HG02970 (cell line): Measurements from ENCODE around the gene PPP1R3F.
"Not testable (repeated sequence)": the region's sequence is repeated elsewhere in the genome, so short reads cannot be mapped to it uniquely, and the experiment has no call there.

ENCODE experiments used
- ATAC-seq: cut with Tn5 transposase; IDR thresholded peaks from one replicate; pipeline ENCODE4 v1.9.1; 2021; ENCODE audit warnings: mild to moderate bottlenecking, moderate library complexity, moderate number of reproducible peaks; ENCODE audit not compliant: unreplicated experiment, low FRiP score

Gene PPP1R3F

GRCh38 chrX:49308604-49309269 lies 39.1 kb downstream of the PPP1R3F start:
- ATAC-seq: no peak

GRCh38 chrX:49309401-49309981 lies 39.9 kb downstream of the PPP1R3F start:
- no peak for ATAC-seq

- ATAC-seq: no peak
These were observed 40.8 kb downstream of the PPP1R3F start for GRCh38 chrX:49310371-49310770.

DNA sequence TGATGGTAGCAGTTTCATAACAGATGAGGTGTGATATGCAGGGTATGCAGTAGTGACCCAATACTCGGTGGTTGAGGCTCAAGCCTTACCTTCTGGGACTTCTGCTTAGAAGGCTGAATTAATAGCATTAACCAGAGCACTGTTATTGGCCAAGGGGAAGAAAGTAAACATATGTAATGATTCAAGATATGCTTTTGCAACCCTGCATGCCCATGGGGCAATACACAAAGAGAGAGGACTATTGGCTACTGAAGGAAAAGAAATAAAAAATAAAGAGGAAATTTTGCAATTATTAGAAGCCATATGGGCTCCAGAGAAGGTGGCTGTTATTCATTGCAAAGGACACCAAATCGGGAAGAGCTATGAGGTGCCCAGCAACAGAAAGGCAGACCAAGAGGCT lies 42.6 kb downstream of the PPP1R3F start:
- ATAC-seq: no peak

DNA sequence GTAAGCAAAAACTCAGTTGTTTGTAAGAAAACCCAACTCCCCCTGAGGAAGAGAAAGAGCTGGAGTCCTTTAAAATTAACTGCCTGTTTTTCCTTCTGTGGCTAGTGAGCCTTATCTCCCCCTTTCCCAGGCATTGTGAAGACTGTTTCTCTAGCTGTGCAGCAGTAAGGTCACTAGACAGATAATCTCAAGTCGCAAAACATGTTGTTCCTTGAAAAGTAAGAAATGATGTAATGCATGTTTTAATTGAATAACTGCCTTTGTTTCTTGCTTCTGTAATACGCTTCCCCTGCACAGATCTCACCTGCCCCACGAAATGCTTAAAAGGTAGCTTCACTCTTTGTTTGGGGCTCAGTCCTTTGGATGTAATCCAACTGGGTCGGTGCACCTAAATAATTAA lies 46.5 kb downstream of the PPP1R3F start:
- ATAC-seq: no peak

DNA sequence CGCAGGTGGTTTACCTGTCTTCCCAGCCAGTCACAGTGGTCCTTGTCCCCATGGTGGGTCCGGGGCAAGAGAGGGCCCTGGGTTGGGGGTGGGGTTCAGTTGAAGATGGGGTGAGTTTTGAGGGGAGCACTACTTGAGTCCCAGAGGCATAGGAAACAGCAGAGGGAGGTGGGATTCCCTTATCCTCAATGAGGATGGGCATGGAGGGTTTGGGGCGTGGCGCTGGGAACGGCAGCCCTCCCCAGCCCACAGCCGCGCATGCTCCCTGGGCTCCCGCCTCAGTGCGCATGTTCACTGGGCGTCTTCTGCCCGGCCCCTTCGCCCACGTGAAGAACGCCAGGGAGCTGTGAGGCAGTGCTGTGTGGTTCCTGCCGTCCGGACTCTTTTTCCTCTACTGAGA lies 52.1 kb downstream of the PPP1R3F start, which contains the start of gene GAGE12J:
TSS of gene GAGE12J (plus strand) at position 301 of the 400 bp plus-strand sequence. CDS start 1,157 bp downstream, outside the sequence.
- not testable (repeated sequence) for ATAC-seq

GRCh38 chrX:49322266-49322665 lies 52.7 kb downstream of the PPP1R3F start:
- ATAC-seq: not testable (repeated sequence)

DNA sequence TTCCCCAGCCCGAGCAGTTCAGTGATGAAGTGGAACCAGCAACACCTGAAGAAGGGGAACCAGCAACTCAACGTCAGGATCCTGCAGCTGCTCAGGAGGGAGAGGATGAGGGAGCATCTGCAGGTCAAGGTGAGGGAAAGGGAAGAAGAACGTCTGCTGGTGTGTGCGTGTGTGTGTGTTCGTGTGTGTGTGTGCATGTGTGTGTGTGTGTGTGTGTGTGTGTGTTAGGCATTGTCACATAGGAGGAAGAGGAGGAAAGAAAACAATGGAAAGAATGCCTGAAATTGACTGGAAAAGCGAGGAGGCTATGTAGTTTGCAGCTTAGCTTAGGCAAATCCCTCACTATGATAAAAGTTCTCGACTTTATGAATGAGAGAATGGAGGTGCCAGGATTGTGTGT lies 54.1 kb downstream of the PPP1R3F start:
- not testable (repeated sequence) for ATAC-seq

GRCh38 chrX:49330421-49330820 lies 60.8 kb downstream of the PPP1R3F start:
- ATAC-seq: not testable (repeated sequence)

GRCh38 chrX:49331282-49331681 lies 61.7 kb downstream of the PPP1R3F start, which contains the start of gene GAGE13:
GAGE13 (plus strand) TSS chrX:49331582; CDS start chrX:49332738, 1,156 bp downstream.
- ATAC-seq: not testable (repeated sequence)

DNA sequence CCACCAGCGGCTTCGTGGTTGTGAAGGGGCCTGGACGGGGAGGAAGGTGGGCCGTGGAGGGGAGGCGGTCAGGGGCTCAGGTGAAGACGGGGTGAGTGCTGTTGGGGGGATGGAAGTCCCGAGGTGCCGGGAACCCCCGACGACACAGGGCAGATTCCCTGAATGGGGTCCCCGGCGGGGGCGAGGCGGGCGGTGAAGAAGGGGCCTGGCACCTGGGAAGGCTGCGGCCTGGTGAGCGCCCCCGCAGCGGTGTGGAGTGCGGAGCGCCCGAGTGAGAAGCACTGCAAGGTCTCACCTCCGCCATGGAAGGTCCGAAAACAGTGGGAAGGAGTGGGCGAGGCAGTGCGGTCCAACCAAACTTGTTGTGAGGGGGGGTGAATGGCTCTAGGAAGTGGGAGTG lies 62.2 kb downstream of the PPP1R3F start:
- ATAC-seq: not testable (repeated sequence)
